Measurements from ENCODE around the gene BIRC7.

GRCh38 chr20:63277466-63278272 is 42.0 kb downstream of the BIRC7 start:
- TF ChIP-seq, protein P1, sequence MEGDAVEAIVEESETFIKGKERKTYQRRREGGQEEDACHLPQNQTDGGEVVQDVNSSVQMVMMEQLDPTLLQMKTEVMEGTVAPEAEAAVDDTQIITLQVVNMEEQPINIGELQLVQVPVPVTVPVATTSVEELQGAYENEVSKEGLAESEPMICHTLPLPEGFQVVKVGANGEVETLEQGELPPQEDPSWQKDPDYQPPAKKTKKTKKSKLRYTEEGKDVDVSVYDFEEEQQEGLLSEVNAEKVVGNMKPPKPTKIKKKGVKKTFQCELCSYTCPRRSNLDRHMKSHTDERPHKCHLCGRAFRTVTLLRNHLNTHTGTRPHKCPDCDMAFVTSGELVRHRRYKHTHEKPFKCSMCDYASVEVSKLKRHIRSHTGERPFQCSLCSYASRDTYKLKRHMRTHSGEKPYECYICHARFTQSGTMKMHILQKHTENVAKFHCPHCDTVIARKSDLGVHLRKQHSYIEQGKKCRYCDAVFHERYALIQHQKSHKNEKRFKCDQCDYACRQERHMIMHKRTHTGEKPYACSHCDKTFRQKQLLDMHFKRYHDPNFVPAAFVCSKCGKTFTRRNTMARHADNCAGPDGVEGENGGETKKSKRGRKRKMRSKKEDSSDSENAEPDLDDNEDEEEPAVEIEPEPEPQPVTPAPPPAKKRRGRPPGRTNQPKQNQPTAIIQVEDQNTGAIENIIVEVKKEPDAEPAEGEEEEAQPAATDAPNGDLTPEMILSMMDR (IDR thresholded peaks at IDR 0.05) = no peak
- no peak for TF ChIP-seq POLR2A (IDR thresholded peaks at IDR 0.05; ENCODE audit: low read depth)
